IPS-20b (cell line): ENCODE data around the gene NDUFAF5.
A peak's percentile ranks its signal among the peaks of the same experiment; 100 is the strongest.

Experiments used
- H3K27ac ChIP-seq: one replicate; pipeline ENCODE4 v1.5.1; 2013; ENCODE audit warnings: low read length
- H3K27me3 ChIP-seq: 2 replicates; pipeline ENCODE4 v1.6.1; 2013; ENCODE audit warnings: mild to moderate bottlenecking, low read length, inconsistent platforms; ENCODE audit not compliant: insufficient read depth
- H3K36me3 ChIP-seq: 2 replicates; pipeline ENCODE4 v1.6.1; 2013; ENCODE audit warnings: low read depth, mild to moderate bottlenecking, inconsistent platforms, low read length, moderate library complexity; ENCODE audit not compliant: insufficient read depth
- H3K4me1 ChIP-seq: 2 replicates; pipeline ENCODE4 v1.6.1; 2013; ENCODE audit warnings: mild to moderate bottlenecking, control low read depth, inconsistent platforms, low read length, moderate library complexity; ENCODE audit not compliant: insufficient read depth
- H3K4me3 ChIP-seq: 2 replicates; pipeline ENCODE4 v1.5.1; 2013; ENCODE audit warnings: mild to moderate bottlenecking, low read length, inconsistent platforms
- H3K9ac ChIP-seq: 2 replicates; pipeline ENCODE4 v1.6.1; 2013; ENCODE audit warnings: low read depth, mild to moderate bottlenecking, inconsistent platforms, low read length, moderate library complexity
- H3K9me3 ChIP-seq: 2 replicates; pipeline ENCODE4 v1.6.1; 2013; ENCODE audit warnings: mild to moderate bottlenecking, low read depth, low read length, inconsistent platforms; ENCODE audit not compliant: insufficient read depth

The NDUFAF5 gene

DNA sequence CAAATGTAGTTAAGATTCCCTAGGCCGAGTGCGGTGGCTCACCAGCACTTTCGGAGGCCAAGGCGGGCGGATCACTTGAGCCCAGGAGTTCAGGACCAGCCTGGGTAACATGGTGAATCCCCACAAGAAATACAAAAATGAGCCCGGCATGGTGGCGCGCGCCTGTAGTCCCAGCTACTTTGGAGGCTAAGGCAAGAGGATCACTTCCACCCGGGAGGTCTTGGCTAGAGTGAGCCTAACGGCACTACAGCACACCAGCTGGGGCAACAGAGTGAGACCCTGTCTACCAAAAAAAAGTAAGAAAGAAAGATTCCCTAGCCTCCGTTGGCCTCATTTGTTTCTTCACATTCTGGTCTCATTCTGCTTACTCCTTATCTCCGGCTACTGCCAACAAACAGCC, 1.3 kb upstream of the NDUFAF5 start:
- Histone ChIP-seq H3K4me3 (peak overlapping the region; percentile 100), H3K27me3 (no peaks in the 10 kb centered on the region), H3K4me1 (peaks cover 6% of the 10 kb centered on the region), H3K9me3 (no peaks in the 10 kb centered on the region), H3K9ac (peak overlapping the region; percentile 99; the same call in 1 of the 2 replicates), H3K27ac (no peak overlapping the region), H3K36me3 (peaks cover 52% of the 10 kb centered on the region)

GRCh38 chr20:13784271-13784892, 446 bp upstream of the NDUFAF5 start:
- Histone ChIP-seq H3K27ac (peak overlapping the region; percentile 97), H3K4me1 (peaks cover 6% of the 10 kb centered on the region), H3K9me3 (no peaks in the 10 kb centered on the region), H3K9ac (peak overlapping the region; percentile 99), H3K4me3 (peak overlapping the region; percentile 100), H3K27me3 (no peaks in the 10 kb centered on the region), H3K36me3 (peaks cover 55% of the 10 kb centered on the region)

- no peaks in the 10 kb centered on the region for H3K27me3 ChIP-seq
- peak overlapping the region; percentile 99; the same call in 1 of the 2 replicates for H3K9ac ChIP-seq
- peaks cover 6% of the 10 kb centered on the region for H3K4me1 ChIP-seq
- peak overlapping the region; percentile 100 for H3K4me3 ChIP-seq
- no peak overlapping the region for H3K27ac ChIP-seq
- H3K9me3 ChIP-seq: no peaks in the 10 kb centered on the region
- peaks cover 57% of the 10 kb centered on the region for H3K36me3 ChIP-seq
Measured at GRCh38 chr20:13786143-13786828, 1.5 kb downstream of the NDUFAF5 start.

DNA sequence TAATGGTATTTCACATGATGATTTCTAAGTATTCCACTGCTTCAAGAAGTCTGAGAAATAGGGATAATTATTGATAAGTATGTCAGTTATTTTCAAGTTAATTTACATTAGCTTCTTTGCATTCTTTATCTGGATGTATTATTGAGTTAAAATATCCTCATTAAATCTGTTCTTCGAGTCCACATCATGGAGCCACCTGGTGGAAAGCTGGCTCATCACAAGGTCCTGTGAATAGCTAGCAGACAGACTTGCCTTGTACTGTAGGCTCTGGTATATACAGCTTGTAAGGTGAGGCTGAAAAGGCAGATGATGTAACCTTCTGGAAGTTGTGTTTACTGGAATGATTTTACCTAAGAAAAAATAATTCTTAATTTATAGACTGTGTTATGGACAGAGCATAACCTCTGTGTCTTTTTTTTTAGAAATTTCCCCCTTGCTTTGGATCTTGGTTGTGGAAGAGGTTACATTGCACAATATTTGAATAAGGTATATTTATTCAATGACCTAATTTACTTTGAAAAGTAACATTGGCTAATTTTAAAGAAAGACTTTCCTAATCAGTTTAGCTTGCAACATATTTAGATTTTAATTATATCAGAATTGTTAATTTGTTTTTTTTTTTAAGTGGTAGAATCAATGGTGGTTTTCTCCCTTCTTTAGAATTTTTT, 3.5 kb downstream of the NDUFAF5 start:
- peaks cover 60% of the 10 kb centered on the region for H3K36me3 ChIP-seq
- no peak overlapping the region for H3K27ac ChIP-seq
- H3K4me1 ChIP-seq: peaks cover 6% of the 10 kb centered on the region
- no peak overlapping the region for H3K9ac ChIP-seq
- no peaks in the 10 kb centered on the region for H3K27me3 ChIP-seq
- H3K9me3 ChIP-seq: no peaks in the 10 kb centered on the region
- no peak overlapping the region for H3K4me3 ChIP-seq

DNA sequence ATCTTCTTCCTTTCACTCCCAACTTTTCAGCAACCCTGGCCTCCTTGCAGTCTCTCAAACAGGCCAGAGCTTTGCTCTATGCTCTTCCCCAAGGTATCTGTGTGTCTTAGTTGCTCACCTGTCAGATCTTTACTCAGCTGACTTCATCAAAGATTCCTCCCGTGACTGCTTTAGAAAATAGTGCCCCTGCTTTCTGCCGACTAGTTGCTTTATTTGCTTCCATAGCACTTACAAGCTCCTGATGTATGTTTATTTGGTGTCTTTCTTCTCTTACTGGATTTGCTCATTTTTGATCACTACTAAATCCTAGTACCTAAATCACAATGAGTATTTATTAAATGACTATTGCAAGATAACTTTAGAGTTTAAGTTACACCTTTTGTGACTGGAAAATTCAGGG, 5.9 kb downstream of the NDUFAF5 start:
- H3K27me3 ChIP-seq: no peaks in the 10 kb centered on the region
- no peak overlapping the region for H3K4me3 ChIP-seq
- H3K9ac ChIP-seq: no peak overlapping the region
- peaks cover 6% of the 10 kb centered on the region for H3K4me1 ChIP-seq
- no peak overlapping the region for H3K27ac ChIP-seq
- no peaks in the 10 kb centered on the region for H3K9me3 ChIP-seq
- peaks cover 84% of the 10 kb centered on the region for H3K36me3 ChIP-seq

GRCh38 chr20:13791540-13792459, 7.0 kb downstream of the NDUFAF5 start:
- Histone ChIP-seq H3K9ac (no peak overlapping the region), H3K4me3 (no peak overlapping the region), H3K4me1 (no peaks in the 10 kb centered on the region), H3K27ac (no peak overlapping the region), H3K36me3 (peaks cover 94% of the 10 kb centered on the region), H3K27me3 (no peaks in the 10 kb centered on the region), H3K9me3 (no peaks in the 10 kb centered on the region)

GRCh38 chr20:13793001-13793400, 8.2 kb downstream of the NDUFAF5 start:
- Histone ChIP-seq H3K9me3 (no peaks in the 10 kb centered on the region), H3K27me3 (no peaks in the 10 kb centered on the region), H3K9ac (no peak overlapping the region), H3K4me1 (no peaks in the 10 kb centered on the region), H3K36me3 (peaks cover 98% of the 10 kb centered on the region), H3K27ac (no peak overlapping the region), H3K4me3 (no peak overlapping the region)

GRCh38 chr20:13794667-13795066, 9.8 kb downstream of the NDUFAF5 start:
- no peak overlapping the region for H3K9ac ChIP-seq
- no peaks in the 10 kb centered on the region for H3K9me3 ChIP-seq
- no peaks in the 10 kb centered on the region for H3K4me1 ChIP-seq
- H3K27me3 ChIP-seq: no peaks in the 10 kb centered on the region
- peaks cover 100% of the 10 kb centered on the region for H3K36me3 ChIP-seq
- H3K27ac ChIP-seq: no peak overlapping the region
- no peak overlapping the region for H3K4me3 ChIP-seq

- Histone ChIP-seq H3K9me3 (no peaks in the 10 kb centered on the region), H3K4me1 (no peaks in the 10 kb centered on the region), H3K27me3 (no peaks in the 10 kb centered on the region), H3K4me3 (no peak overlapping the region), H3K36me3 (peaks cover 97% of the 10 kb centered on the region), H3K27ac (no peak overlapping the region), H3K9ac (no peak overlapping the region)
Measured at GRCh38 chr20:13799040-13799439, 14.2 kb downstream of the NDUFAF5 start.

DNA sequence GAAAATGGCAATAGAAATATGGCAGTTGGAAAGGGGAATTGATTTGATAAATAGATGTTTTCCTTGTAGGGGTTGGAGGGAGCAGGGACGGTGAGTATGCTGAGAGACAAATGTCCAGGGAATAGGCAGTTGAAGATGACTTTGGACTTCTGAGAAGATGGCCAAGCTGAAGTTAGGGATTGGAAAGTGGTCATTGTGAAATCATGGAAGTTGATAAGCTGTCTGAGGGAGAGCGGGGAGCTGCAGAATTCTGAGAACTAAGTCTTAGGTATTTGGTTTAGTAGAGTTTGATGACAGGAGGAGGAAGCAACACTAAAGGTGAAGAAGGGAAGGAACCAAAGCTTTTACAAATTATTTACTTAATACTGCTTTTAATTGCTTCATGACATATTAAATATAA, 15.1 kb downstream of the NDUFAF5 start:
- Histone ChIP-seq H3K27ac (no peak overlapping the region), H3K9ac (no peak overlapping the region), H3K4me3 (no peak overlapping the region), H3K27me3 (no peaks in the 10 kb centered on the region), H3K9me3 (no peaks in the 10 kb centered on the region), H3K36me3 (peaks cover 97% of the 10 kb centered on the region), H3K4me1 (no peaks in the 10 kb centered on the region)

DNA sequence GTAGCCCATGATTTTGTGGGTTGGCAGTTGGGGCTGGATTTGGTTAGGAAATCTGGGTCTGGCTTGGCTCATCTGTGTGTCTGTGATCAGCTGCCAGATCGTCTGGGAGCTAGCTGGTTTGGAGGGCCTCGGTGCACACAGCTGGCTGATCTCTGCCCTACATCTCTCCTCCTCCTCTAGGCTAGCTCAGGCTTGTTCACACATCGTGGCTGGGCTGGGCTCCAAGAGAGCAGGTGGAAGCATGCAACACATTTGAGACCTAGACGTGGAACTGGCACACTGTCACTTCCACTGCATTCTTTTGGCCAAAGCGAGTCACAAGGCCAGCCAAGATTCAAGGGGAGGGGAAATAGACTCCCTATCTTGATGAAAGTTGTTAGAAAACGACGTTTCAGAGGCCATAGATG, 15.9 kb downstream of the NDUFAF5 start:
- H3K4me3 ChIP-seq: no peak overlapping the region

More for the DNA sequence above, 15.9 kb downstream of the NDUFAF5 start:
- no peaks in the 10 kb centered on the region for H3K4me1 ChIP-seq
- H3K36me3 ChIP-seq: peaks cover 92% of the 10 kb centered on the region
- H3K9me3 ChIP-seq: no peaks in the 10 kb centered on the region
- H3K27ac ChIP-seq: no peak overlapping the region
- H3K9ac ChIP-seq: no peak overlapping the region
- H3K27me3 ChIP-seq: no peaks in the 10 kb centered on the region
